HG02870 (cell line): ENCODE data around the gene NCEH1.
"Not testable (repeated sequence)": the region's sequence is repeated elsewhere in the genome, so short reads cannot be mapped to it uniquely, and the experiment has no call there.

Source experiments
- ATAC-seq: cut with Tn5 transposase; IDR thresholded peaks from one replicate; pipeline ENCODE4 v1.9.1; 2021; ENCODE audit warnings: mild to moderate bottlenecking, moderate library complexity; ENCODE audit not compliant: unreplicated experiment

The NCEH1 gene

DNA sequence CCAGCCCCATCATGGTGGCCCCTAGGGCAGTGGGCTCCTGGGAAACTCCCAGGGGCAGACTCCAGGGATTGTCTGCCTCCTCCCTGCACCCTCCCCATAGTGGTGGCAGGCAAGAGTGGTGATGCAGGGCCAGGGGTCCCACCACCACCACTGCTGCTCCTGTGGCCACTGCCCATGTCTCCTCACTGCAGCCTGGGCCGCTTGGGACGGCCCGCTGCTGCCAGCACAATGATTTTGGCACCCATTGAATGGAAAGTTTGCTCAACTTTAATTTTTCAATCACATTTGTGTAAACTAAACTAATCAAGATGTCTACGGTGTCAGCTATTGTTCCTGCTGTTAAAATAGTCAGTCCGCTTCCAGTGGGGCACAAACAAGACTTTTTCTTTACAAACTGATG lies 95.6 kb downstream of the NCEH1 start:
- no peak for ATAC-seq

DNA sequence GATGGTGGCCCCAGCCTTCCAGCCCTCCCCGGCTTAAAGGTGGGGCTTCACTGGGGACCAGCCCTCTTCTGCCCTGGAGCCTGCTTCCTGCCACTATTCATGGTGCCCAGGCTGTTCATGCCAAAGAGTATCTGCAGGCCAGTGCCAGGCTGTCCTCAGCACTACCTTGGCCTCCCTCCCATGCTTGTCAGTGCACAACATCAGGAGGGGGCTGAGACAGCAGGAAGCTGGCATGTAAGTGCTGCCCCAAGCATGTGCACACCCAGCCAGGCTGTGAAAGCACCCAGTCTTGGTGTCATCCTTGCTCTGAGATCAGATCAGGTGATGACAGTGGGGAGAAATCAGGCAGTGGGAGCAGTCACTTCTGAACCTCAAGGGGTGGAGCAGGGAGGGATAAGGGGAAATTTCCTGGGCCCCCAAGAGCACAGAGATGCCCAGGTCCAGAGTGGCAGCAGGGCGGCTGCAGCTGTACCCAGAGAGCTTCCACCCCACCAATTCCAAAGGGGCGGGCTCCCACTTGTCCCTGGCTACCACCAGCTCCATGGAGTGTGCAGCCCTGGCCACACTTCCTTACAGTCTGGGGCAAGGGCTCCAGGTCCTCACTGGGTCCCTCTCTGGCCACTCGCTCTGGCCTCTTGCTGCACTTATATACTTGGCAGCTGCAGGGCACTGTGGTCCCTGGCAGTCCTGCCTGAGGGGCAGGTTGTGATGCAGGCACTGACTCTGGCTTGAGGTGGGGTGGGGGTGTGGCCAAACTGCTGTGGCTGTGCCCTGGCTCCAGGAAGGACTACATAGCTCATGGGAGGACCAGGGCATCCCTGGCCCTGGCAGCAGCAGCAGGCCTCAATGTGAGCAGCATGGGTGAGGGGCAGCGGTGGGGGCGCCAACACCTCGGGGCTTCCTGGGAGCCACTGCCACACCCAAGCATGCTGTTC lies 96.3 kb downstream of the NCEH1 start:
- no peak for ATAC-seq

DNA sequence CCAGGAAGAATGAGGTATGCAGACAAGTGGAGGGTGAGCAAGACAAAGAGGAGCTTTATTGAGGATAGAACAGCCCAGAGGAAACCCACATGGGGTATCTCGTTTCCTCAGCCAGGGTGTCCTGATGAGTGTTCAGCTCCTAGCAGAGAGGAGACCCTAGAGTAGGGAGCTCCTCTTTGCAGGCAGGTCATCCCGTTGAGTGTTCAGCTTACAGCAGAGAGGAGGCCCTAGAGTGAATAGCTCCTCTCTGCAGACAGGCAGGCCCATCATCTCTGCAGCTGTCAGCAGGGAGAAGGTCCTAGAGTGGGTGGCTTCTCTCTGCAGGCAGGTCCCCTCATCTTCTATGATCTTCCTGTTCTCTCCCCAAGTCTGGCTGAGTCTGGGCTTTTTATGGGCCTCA lies 97.0 kb downstream of the NCEH1 start:
- no peak for ATAC-seq

DNA sequence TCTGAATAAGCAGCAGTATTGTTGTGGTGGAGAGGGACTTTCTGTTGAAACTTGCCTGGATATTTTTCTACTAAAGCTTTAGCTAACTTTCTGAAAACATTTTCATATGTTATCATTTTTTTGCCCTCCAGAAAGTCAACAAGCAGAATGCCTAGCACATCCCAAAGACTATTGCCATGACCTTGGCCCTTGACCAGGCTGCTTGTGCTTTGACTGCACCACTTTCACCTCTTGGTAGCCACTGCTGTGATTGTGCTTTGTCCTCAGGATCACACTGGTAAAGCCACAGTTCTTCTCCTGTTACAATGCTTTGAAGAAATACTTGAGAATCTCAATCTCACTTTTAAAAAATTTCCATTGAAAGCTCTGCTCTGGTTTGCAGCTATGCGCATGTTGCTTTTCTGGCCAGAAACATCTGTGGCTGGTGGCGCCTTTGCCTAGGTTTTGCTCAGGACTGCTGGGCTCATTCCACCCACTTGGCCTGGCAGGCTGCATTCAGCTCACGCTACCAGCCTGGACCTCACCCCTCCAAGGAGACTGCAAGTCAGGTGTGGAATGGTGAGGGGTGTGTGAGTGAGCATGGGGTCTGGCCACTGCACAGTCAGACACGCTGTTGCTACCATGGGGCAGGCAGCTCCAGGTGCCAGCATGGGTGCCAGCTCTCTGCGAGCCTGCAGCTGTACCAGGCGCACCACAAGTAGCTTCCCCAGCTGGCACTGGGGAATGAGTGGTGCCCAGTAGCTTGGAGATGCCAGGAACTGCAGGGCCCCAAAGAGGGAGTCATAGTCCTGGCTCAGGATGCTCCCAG lies 97.8 kb downstream of the NCEH1 start:
- no peak for ATAC-seq

DNA sequence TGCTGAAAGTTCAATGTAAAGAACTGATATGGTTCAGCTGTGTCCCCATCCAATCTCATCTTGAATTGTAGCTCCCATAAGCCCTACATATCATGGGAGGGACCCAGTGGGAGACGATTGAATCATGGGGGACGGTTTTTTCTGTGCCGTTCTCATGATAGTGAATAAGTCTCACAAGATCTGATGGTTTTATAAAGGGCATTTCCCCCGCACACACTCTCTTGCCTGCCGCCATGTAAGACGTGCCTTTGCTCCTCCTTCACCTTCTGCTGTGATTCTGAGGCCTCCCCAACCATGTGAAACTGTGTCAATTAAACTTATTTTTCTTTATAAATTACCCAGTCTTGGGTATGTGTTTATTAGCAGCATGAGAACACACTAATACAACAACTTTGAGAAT lies 101.1 kb downstream of the NCEH1 start:
- ATAC-seq = no peak

DNA sequence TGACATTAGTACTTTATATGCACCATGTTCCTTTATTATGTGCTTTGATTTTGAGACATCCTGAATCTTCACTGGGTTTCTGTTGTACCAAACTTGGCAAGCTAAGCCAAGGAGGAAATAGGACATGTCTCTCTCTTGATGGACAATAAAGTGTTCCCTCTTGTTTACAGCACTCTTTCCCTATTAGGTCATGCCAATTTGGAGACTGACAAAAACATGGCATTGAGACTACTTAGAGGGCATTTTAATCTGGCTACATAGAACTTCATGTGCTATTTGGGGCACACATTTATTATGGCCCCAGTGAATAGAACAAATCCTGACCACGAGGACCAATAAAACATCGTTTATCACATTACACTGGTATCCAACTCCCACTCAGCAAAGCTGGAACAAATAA lies 102.3 kb downstream of the NCEH1 start:
- ATAC-seq = no peak

DNA sequence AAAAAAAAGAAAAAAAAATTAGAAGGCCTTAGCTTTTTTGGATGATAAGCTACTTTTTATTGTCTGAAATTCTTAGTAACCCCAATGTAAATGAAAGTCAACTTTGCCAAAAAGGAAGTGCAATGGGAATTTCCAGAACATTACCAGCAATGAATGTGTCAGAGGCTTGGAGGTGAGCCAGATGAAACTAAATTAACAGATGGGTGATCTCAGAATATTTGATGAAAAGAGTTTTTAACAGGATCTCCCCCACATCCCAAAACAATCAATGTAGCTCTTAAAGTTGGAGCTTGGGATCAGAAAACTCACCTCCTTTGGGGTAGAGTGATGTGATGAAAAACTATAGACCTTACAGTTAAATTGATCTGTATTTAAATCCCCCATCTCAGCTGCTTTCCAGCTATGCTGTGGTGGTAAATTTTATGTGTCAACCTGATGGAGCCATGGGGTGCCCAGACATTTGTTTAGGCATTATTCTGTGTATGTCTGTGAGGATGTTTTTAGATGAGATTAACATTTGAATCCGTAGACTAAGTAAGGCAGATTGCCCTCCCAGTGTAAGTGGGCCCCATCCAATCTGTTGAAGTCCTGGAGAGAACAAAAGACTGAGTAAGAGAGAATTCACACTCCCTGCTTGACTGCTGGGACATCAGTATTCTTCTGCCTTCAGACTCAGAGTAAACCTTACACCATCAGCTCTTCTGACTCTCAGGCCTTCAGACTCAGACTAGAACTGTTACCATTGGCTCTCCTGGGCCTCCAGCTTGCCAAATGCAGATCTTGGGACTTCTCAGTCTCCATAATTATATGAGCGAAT lies 103.4 kb downstream of the NCEH1 start:
- no peak for ATAC-seq

DNA sequence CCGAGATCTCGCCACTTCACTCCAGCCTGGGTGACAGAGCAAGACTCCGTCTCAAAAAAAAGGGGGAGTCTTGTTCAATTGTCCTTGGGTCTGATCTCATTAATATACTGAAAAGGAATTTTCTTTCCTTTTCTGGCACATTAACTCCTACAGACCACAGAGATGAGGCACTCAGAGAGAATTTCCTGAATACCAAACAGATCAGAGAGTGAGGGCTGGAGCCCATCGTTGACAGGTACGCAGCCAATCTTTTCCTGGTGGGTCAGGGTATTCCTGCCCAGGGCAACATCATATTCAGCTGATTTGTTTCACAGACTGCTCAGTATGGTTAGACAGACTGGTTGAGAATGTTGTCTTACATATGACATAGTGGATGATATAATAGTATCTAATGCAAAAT lies 104.8 kb downstream of the NCEH1 start:
- ATAC-seq = no peak

DNA sequence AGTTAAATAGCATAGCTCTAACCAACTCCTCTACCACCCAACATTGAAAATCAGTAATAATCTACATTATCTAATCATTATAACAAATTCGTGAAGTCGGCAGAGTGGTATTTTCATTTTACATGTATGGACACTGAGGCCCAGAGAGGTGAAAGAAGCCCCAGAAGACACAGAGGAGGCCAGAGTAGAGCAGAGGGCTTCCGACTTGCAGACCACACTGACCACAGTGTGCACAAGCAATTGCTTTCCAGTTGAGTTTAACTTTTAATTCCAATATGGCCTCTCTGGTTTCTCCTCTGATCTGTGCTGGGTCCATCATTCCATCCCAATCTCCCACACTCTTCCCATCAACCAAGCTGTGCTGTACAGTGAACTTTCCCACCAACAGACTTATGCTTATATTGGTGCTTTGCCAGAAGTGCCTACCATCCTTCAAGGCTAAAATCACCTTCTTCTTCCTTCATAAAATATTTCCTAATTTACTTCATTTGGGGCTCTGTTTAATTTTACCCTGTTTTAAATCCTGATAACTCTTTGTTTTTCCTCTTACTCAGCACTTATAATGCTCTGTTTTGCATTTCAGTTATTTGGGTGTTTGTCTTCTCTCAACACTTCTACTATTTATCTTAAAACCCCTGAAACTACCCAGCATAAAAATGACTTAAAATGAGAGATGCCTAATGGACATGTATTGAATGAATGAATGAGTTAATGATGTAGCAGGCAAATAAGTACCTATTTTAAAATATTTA lies 105.8 kb downstream of the NCEH1 start:
- ATAC-seq = no peak

DNA sequence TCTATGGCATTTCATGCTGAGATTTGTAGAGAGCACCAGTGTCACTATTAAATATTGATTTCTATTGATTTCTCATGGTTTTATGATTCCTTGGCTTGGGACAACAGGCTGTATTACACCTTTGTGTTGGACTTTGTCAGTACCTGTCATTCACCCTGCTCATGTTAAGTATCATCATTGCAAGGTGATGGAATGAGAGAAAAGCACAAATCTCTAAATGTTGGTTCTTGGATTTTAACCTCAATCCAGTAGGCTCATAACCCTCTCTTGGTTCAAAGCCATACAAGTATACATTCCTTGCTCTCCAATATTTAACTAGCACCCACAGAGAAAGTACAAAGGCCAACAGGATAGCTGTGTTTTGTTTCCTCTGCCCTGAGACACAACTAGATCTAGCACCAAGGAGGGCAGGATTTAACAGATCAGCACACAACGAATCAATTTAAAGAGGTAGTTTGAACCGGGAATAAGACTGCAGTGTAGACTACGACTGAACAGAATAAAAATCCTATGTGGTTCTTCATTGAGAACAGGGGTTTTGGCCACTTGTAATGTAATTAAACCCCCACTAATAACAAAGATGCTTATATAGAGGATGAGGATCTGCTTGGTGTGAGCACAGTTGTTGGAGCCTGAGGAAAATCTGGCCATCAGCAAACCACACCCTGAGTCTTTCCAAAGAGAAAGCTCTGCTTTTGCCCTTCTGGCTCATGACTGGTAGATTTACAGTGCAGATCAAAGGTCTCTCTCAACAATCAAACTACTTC lies 109.6 kb downstream of the NCEH1 start:
- no peak for ATAC-seq

DNA sequence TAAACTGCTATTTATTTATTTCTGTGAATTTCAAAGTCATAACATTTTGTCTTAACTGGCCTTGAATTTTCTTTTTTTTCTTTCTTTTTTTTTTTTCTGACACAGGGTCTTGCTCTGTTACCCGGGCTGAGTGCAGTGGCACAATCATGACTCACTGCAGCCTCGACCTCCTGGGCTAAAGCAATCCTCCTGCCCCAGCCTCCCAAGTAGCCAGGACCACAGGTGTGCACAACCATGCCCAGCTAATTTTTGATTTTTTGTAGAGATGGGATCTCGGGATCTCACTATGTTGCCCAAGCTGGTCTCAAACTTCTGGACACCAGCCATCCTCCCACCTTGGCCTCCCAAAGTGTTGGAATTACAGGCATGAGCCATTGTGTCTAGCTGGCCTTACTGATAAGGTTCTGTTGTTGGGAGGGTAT lies 110.2 kb downstream of the NCEH1 start:
- no peak for ATAC-seq

DNA sequence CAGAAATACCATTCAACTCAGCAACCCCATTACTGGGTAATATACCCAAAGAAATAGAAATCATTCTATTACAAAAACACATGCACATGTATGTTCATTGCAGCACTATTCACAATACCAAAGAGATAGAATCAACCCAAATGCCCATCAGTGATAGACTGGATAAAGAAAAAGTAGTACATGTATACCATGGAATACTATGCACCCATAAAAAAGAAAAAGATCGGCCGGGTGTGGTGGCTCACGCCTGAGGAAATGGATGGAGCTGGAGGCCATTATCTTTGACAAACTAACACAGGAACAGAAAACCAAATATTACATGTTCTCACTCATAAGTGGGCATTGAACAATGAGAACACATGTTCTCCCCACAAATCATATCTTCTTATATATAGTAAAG lies 112.0 kb downstream of the NCEH1 start:
- no peak for ATAC-seq

DNA sequence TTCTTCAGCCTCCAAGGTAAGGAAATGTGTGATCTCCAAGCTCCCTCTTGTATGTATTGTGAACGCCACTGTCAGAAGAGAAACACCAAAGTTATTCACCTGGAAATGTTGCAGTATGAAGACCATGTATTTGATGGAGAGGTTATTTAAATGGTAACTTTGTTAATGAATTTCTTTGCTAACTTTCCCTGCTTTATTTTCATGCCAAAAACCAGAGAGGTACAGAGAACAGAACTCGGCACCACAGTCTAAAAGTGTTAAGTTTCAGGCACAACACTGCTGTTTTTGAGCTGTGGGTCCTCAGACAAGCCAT lies 114.5 kb downstream of the NCEH1 start:
- ATAC-seq = no peak

DNA sequence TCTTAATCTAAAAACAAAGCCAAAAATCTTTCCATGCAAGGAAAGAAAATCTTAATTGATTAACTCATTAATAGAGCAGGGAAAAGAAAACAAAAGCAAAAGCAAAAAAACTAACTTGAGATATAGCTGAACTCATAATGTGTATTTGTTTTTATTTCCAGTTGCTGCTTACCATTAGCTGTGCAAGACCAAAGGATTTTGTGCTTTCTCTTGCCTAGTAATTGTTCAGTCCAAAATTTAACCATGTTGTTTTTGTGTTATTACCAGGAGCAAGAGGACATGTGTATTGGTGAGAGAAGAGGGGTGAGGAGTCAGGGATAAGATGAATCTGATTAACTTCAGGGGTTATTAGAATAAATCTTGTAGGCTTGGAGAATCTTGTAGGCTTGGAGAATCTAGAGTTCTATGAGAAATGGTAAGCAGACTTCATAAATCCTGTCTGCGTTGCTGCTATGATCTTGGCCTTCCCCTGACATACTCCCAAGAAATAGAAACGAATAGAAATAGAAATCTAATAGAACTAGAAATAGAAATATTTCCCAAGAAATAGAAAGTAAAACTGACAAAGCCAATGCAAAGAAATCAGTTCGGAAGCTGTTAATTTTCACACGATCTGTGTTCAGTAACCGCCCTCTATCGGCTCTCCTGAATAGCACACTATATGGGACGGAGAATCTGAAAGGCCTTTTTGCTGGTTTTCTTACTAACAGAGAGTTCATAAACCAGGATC lies 115.0 kb downstream of the NCEH1 start:
- peak; percentile 27 for ATAC-seq

DNA sequence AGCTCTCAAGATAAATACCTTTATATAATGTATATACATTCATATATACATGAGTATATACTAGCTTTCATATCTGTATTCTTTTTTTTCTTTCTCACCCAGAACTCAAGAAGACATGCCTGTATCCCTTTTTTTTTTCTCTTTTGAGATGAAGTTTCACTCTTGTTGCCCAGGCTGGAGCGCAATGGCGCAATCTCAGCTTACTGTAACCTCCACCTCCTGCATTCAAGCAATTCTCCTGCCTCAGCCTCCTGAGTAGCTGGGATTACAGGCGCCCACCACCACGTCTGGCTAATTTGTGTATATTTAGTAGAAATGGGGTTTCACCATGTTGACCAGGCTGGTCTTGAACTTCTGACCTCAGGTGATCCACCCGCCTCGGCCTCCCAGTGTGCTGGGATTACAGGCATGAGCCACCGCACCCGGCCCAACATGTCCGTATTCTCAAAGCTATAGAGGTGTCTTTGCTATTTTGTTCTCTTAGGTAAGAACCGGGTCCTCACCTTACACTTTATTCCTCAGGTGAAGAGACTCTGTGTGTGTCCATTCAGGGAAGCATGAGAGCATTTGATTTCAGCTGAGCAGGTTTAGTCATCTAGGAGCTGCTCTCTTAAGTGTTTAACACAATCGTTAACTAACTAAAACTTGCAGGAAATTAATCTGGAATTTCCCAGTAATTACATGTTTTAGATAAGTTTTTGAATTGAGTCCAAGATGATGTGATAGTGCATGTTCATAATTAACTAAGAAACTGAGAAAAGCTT lies 115.8 kb downstream of the NCEH1 start:
- not testable (repeated sequence) for ATAC-seq

DNA sequence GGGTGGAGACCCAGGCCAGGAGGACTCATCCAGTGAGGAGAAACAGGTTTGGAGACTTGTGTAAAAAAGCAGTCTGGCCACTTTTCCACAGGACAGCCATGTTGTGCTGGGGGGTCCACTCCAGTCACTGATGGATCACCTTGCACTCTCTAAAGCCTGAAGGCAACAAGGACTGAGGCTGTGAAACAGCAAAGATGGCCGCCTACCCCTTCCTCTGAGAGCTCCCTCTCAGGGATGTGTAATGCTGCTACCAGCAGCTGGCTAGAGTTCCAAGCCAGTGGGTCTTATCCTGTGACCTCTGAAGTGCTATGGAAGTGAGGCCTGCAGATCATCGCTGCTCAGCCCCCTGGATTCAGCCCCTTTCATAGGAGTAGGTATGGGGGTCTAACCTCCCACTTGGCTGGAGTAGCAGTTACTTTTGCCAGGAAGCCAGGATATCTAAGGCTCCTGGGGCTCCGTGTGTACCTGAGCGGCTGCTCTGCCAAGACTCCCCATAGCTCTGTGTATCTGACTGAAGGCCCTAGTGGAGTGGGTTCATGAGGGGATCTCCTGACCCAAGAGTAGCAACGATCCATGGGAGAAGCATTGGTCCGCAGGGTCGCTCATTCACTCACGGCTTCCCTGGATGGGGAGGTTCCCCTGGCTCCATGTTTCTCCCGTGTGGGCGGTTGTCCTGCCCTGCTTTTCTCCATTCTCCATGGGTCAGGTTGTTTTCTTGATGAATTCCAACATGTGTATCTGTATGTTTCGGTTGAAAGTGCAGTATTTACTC lies 117.8 kb downstream of the NCEH1 start:
- ATAC-seq = no peak

DNA sequence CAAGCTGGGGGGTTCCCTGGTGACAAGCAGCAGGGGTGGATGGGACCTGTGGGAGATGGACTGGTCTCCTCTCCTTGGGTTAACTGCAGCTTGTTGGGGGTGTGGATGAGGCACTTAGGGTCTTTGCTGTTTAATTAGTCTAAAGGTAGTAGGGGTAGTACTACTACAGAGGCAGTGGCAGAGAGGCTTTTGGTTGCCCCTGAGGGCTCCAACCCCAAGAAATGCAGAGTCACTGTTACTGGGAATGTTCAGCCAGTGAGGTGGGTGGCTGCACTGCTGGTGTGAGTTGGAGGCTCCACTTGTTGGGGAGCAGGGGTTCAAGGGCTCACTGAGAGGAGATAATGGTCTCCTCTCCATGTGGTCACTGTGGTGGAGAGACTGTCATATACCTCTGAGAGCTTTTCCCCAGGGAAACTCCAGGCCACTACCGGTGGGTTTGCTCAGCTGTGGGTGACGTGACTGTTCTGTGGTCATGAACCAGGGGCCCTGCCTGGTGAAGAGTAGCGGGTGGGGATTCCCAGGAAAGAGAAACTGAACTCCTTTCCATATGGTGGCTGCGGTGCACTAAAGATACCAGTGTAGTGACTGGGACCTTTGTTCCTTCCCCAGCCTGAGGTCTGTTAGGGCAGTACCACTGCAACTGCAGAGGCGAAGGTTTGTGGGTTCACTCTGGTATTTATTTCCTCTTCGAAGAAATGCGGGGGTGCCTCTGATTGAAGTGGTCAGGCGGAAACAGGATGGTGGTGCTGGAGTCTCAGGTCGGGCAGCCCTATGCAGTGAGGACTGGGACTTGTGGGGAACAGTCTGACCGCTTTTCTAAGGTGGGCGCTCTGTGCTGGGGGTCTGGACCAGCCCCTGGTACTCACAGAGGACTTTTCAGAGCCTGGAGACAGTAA lies 118.7 kb downstream of the NCEH1 start:
- ATAC-seq = peak; percentile 89
